ENCODE measurements around the gene FGF12. TPM values are rescaled to one million over a fixed set of nuclear protein-coding genes. Genes with fewer than 3 reads are reported as not detected.
A peak's percentile ranks its signal among the peaks of the same experiment; 100 is the strongest.

The FGF12 gene
- total and polyA plus RNA-seq, 2 donors (not counting 1 experiment from before 2014, with no cell fraction given) = 0.03 TPM; not detected in 1

DNA sequence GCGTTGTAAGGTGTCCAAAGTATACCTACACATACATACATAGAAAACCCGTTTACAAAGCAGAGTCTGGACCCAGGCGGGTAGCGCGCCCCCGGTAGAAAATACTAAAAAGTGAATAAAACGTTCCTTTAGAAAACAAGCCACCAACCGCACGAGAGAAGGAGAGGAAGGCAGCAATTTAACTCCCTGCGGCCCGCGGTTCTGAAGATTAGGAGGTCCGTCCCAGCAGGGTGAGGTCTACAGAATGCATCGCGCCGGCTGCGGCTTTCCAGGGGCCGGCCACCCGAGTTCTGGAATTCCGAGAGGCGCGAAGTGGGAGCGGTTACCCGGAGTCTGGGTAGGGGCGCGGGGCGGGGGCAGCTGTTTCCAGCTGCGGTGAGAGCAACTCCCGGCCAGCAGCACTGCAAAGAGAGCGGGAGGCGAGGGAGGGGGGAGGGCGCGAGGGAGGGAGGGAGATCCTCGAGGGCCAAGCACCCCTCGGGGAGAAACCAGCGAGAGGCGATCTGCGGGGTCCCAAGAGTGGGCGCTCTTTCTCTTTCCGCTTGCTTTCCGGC is 318.6 kb downstream of the FGF12 start:
- Histone ChIP-seq H3K9me3 (ENCODE audit: control extremely low read depth in 1 of 3, control insufficient read depth in 2 of 3, insufficient read depth in 1 of 3, low read length in 2 of 3) (peaks cover 0 to 2% (median 0%) of the 10 kb centered on the region in 3 donors), H3K27me3 (replicated peaks in 1 of 4; ENCODE audit: control extremely low read depth in 1 of 4, control insufficient read depth in 3 of 4, insufficient read depth in 4 of 4, low read length in 3 of 4) (peaks cover 0 to 37% (median 9%) of the 10 kb centered on the region in 4 experiments), H4K20me1 (ENCODE audit: control insufficient read depth, insufficient read depth, low read length, poor library complexity, severe bottlenecking) (no peaks in the 10 kb centered on the region), H3K9ac (ENCODE audit: low read length) (no peak overlapping the region), H2AFZ (ENCODE audit: insufficient read depth, low read depth, low read length, poor library complexity, severe bottlenecking) (no peak overlapping the region), H3K4me2 (replicated peaks; ENCODE audit: low read depth, low read length, poor library complexity, severe bottlenecking) (peak overlapping the region; percentile 39), H3K4me1 (ENCODE audit: control insufficient read depth in 2 of 2, insufficient read depth in 2 of 2, low read length in 2 of 2) (peaks cover 0 to 6% of the 10 kb centered on the region in 2 donors), H3K4me3 (ENCODE audit: control extremely low read depth in 1 of 5, extremely low read depth in 1 of 5, insufficient read depth in 1 of 5, low read depth in 2 of 5, low read length in 4 of 5) (peak overlapping the region in 1 of 5 experiments; percentile 38), H3K27ac (ENCODE audit: low read length in 2 of 2) (no peak overlapping the region), H3K36me3 (replicated peaks in 1 of 2; ENCODE audit: control extremely low read depth in 1 of 2, control insufficient read depth in 1 of 2, extremely low read depth in 1 of 2, insufficient read depth in 2 of 2, low read length in 1 of 2) (no peaks in the 10 kb centered on the region), H3K79me2 (ENCODE audit: control insufficient read depth, insufficient read depth, low read length) (no peaks in the 10 kb centered on the region)
- ATAC-seq (ENCODE audit: low read depth) (no peak), DNase-seq (no peak)
- Mint-ChIP-seq H3K9me3 (ENCODE audit: insufficient read depth) (no peaks in the 10 kb centered on the region), H3K27ac (no peak overlapping the region), H3K4me1 (peaks cover 13% of the 10 kb centered on the region), H3K27me3 (peaks cover 61% of the 10 kb centered on the region), H3K4me3 (peak overlapping the region; percentile 70)
- WGBS (ENCODE audit: insufficient coverage) = 2% methylated on average over 34 of the region's 41 CpGs
- TF ChIP-seq EZH2 (IDR thresholded peaks at IDR 0.05; ENCODE audit: borderline replicate concordance, insufficient read depth, low read depth, low read length, poor library complexity, severe bottlenecking) = no peak
- TF ChIP-seq, protein P1, sequence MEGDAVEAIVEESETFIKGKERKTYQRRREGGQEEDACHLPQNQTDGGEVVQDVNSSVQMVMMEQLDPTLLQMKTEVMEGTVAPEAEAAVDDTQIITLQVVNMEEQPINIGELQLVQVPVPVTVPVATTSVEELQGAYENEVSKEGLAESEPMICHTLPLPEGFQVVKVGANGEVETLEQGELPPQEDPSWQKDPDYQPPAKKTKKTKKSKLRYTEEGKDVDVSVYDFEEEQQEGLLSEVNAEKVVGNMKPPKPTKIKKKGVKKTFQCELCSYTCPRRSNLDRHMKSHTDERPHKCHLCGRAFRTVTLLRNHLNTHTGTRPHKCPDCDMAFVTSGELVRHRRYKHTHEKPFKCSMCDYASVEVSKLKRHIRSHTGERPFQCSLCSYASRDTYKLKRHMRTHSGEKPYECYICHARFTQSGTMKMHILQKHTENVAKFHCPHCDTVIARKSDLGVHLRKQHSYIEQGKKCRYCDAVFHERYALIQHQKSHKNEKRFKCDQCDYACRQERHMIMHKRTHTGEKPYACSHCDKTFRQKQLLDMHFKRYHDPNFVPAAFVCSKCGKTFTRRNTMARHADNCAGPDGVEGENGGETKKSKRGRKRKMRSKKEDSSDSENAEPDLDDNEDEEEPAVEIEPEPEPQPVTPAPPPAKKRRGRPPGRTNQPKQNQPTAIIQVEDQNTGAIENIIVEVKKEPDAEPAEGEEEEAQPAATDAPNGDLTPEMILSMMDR (IDR thresholded peaks at IDR 0.05) = no peak
- ChIA-PET POLR2A (no interaction called here), CTCF (no interaction called here)
- intact Hi-C loops (cut with micrococcal nuclease) = no loop called here

DNA sequence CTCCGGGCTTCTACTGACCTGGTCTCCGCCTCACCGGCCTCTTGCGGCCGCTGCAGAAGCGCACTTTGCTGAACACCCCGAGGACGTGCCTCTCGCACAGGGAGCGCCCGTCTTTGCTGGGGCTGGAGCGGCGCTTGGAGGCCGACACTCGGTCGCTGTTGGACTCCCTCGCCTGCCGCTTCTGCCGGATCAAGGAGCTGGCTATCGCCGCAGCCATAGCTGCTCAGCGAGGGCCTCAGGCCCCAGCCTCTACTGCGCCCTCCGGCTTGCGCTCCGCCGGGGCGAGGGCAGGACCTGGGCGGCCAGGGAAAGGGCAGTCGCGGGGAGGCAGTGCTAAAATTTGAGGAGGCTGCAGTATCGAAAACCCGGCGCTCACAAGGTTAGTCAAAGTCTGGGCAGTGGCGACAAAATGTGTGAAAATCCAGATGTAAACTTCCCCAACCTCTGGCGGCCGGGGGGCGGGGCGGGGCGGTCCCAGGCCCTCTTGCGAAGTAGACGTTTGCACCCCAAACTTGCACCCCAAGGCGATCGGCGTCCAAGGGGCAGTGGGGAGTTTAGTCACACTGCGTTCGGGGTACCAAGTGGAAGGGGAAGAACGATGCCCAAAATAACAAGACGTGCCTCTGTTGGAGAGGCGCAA is 319.2 kb downstream of the FGF12 start:
- peaks cover 57% of the 10 kb centered on the region for H3K27me3 Mint-ChIP-seq
- no peak overlapping the region for H3K9ac ChIP-seq (ENCODE audit: low read length)
- H3K4me2 ChIP-seq (replicated peaks; ENCODE audit: low read depth, low read length, poor library complexity, severe bottlenecking) = no peak overlapping the region
- H3K36me3 ChIP-seq (replicated peaks in 1 of 2; ENCODE audit: control extremely low read depth in 1 of 2, control insufficient read depth in 1 of 2, extremely low read depth in 1 of 2, insufficient read depth in 2 of 2, low read length in 1 of 2) = no peaks in the 10 kb centered on the region
- ChIA-PET POLR2A (no interaction called here), CTCF (no interaction called here)
- no peak overlapping the region for H3K27ac Mint-ChIP-seq
- intact Hi-C loops (cut with micrococcal nuclease) = no loop called here
- H3K27me3 ChIP-seq (replicated peaks in 1 of 4; ENCODE audit: control extremely low read depth in 1 of 4, control insufficient read depth in 3 of 4, insufficient read depth in 4 of 4, low read length in 3 of 4) = peaks cover 0 to 37% (median 9%) of the 10 kb centered on the region in 4 experiments
- no peaks in the 10 kb centered on the region for H3K79me2 ChIP-seq (ENCODE audit: control insufficient read depth, insufficient read depth, low read length)
- no peak overlapping the region for H3K4me3 ChIP-seq (ENCODE audit: control extremely low read depth in 1 of 5, extremely low read depth in 1 of 5, insufficient read depth in 1 of 5, low read depth in 2 of 5, low read length in 4 of 5)
- H3K27ac ChIP-seq (ENCODE audit: low read length in 2 of 2) = no peak overlapping the region
- peaks cover 0 to 6% of the 10 kb centered on the region in 2 donors for H3K4me1 ChIP-seq (ENCODE audit: control insufficient read depth in 2 of 2, insufficient read depth in 2 of 2, low read length in 2 of 2)
- ATAC-seq (ENCODE audit: low read depth) (no peak), DNase-seq (peak; percentile 3)
- H2AFZ ChIP-seq (ENCODE audit: insufficient read depth, low read depth, low read length, poor library complexity, severe bottlenecking) = no peak overlapping the region
- 4% methylated on average over 48 of the region's 50 CpGs for WGBS (ENCODE audit: insufficient coverage)
- H3K9me3 Mint-ChIP-seq (ENCODE audit: insufficient read depth) = no peaks in the 10 kb centered on the region
- peaks cover 0 to 2% (median 0%) of the 10 kb centered on the region in 3 donors for H3K9me3 ChIP-seq (ENCODE audit: control extremely low read depth in 1 of 3, control insufficient read depth in 2 of 3, insufficient read depth in 1 of 3, low read length in 2 of 3)
- TF ChIP-seq EZH2 (IDR thresholded peaks at IDR 0.05; ENCODE audit: borderline replicate concordance, insufficient read depth, low read depth, low read length, poor library complexity, severe bottlenecking) = no peak
- TF ChIP-seq, protein P1 (IDR thresholded peaks at IDR 0.05) = no peak
- H4K20me1 ChIP-seq (ENCODE audit: control insufficient read depth, insufficient read depth, low read length, poor library complexity, severe bottlenecking) = no peaks in the 10 kb centered on the region
- H3K4me3 Mint-ChIP-seq = peak overlapping the region; percentile 70
- peaks cover 13% of the 10 kb centered on the region for H3K4me1 Mint-ChIP-seq
